GM12875 (cell line): ENCODE data around the gene ABHD17C.

Source experiments
- H3K4me3 ChIP-seq: one replicate; pipeline ENCODE4 v1.5.1; 2011; ENCODE audit warnings: low read depth, low read length, control low read depth
- CTCF ChIP-seq: IDR thresholded peaks from 2 replicates; pipeline ENCODE4 v1.5.1; 2011; ENCODE audit warnings: low read depth, mild to moderate bottlenecking, control low read depth, inconsistent platforms, low read length, moderate library complexity, borderline replicate concordance; ENCODE audit not compliant: insufficient read depth

Gene ABHD17C

DNA sequence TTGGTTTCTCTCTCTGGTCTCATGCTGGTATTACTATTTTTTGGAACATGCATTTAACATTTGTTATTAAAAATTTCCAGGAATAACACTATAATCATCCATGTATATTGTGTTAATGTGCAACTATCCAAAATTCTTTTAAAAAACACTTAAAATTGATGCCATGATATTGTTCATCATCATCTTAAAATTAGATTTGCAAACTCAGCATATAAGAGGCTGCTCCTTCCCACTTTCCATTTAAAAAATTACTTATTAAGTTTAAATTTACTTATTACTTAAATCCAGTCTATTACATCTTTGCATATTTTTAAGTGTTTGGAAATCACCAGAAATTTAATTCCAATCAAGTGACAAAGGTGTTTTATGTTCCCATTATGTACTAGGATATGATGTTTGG is 5.8 kb upstream of the ABHD17C start:
- TF ChIP-seq CTCF = no peak
- H3K4me3 ChIP-seq = no peak overlapping the region

GRCh38 chr15:80689716-80690115 is 5.4 kb upstream of the ABHD17C start:
- no peak overlapping the region for H3K4me3 ChIP-seq
- TF ChIP-seq CTCF = no peak

GRCh38 chr15:80691575-80691974 is 3.5 kb upstream of the ABHD17C start:
- TF ChIP-seq CTCF = no peak
- no peak overlapping the region for H3K4me3 ChIP-seq

DNA sequence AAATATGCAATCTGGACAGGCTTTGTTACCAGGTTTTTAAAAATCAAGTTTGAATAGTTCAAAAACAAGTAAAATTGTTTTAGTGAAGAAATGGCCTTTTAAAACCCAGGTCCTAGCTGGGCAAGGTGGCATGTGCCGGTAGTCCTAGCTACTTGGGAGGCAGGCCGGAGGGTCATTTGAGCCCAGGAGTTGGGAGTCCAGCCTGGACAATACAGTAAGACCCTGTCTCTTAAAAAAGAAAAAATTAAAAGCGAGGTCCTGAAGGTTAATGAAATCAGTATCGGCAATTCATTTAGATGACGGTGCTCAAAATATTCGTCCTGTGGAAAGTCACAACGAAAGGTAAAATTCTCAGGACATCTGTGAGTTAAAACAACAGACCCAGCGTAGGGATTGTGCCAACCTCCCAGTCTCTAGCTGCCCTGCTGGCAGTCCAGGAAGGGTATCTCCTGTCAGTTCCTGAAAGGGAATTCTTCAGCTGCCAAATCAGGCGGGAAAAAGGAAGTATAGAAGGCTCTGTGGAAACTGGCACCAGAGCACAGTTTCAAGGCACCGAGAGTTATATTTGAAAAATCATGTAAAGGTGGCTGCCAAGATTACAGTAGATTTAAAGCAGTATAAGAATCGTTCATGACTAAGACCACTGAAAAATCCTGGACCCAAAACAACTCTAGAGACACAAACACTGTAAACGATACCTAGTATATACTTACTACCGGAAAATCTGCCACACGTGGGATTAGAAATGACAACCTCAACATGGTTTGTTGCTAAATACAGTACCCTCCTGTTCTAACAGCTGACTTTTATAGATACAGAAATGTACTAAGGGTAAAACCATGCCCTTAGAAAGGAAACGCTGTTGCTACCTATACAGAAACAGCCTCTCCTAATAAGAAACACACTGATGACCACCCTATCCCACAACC is 1.2 kb upstream of the ABHD17C start:
- no peak for TF ChIP-seq CTCF
- H3K4me3 ChIP-seq = no peak overlapping the region

- H3K4me3 ChIP-seq = peak overlapping the region; percentile 59
- TF ChIP-seq CTCF = no peak
Measured at GRCh38 chr15:80694611-80695098, 455 bp upstream of the ABHD17C start.

GRCh38 chr15:80695911-80696661 is 976 bp downstream of the ABHD17C start:
- H3K4me3 ChIP-seq = peak overlapping the region; percentile 52
- TF ChIP-seq CTCF = no peak
